Esophagus squamous epithelium (tissue), 5 donors: ENCODE measurements around the gene RXFP1. TPM values are rescaled to one million over a fixed set of nuclear protein-coding genes. Genes with fewer than 3 reads are reported as not detected.

Experiments
- DNase-seq: peaks from one replicate; lab custom pipeline; 2025; lab: John Stamatoyannopoulos, UW
- H3K27ac ChIP-seq, 4 donors: fragments of 200-600 bp; sonication (generic); one replicate each; pipeline ENCODE4 v1.5.1; 2016 to 2019; ENCODE audit warnings: mild to moderate bottlenecking in 1 of 4
- H3K27me3 ChIP-seq, 4 donors: fragments of 200-600 bp; sonication (generic); 1 replicate in 3 of 4; 2 replicates in 1 of 4; pipeline versions ENCODE4 v1.5.1 to v1.6.0; 2017 to 2021; ENCODE audit warnings: antibody characterized with exemption in 1 of 4
- H3K36me3 ChIP-seq, 3 donors: fragments of 200-600 bp; sonication (generic); one replicate each; pipeline ENCODE4 v1.5.1; 2016 to 2019
- H3K4me1 ChIP-seq, 3 donors: fragments of 200-600 bp; sonication (generic); one replicate each; pipeline ENCODE4 v1.5.1; 2017 to 2019
- H3K4me3 ChIP-seq, 4 donors: fragments of 200-600 bp; sonication (generic); 1 replicate in 3 of 4; 2 replicates in 1 of 4; pipeline ENCODE4 v1.5.1; 2016 to 2019; ENCODE audit warnings: mild to moderate bottlenecking in 2 of 4, moderate library complexity in 1 of 4
- H3K9me3 ChIP-seq, 3 donors: fragments of 200-600 bp; sonication (generic); one replicate each; pipeline ENCODE4 v1.5.1; 2016 to 2019
- POLR2A ChIP-seq, 4 donors: fragments of 450-650 bp; IDR thresholded peaks; one replicate each; pipeline ENCODE4 v1.6.1; 2017; ENCODE audit warnings: antibody characterized with exemption in 4 of 4, mild to moderate bottlenecking in 4 of 4, moderate library complexity in 3 of 4
- WGBS, 2 donors: methylation state at CpG; one replicate each; pipeline ENCODE4 v1.1.5; 2018; 5-methylcytosine and 5-hydroxymethylcytosine counted together
- intact Hi-C: fragments of 100-400 bp; cut with DNase I; formaldehyde crosslinking; loops from one replicate; pipeline ENCODE4 v1.15.0; 2022
- total RNA-seq, 4 donors: library from RNA; depleted of rRNA; stranded (reverse); fragments of >200 nt; gene quantifications; one replicate each; pipeline ENCODE4 v1.1.0, GENCODE V29; 2016
- TF ChIP-seq, protein P1 (sequence below), 6 experiments: fragments of 450-650 bp in 4 of 6; fragments of 200-600 bp in 2 of 6; sonication (generic) in 2 of 6; IDR thresholded peaks; one replicate each; pipeline ENCODE4 v1.5.1; 2016 to 2019; ENCODE audit warnings: antibody characterized with exemption in 6 of 6, mild to moderate bottlenecking in 4 of 6, moderate library complexity in 4 of 6
- donor health status: DM: yes; HTN: yes; CAD: no.

Gene RXFP1
- total RNA-seq, 4 donors from 2014 or later: 0.15 to 0.19 TPM; not detected in 2

DNA sequence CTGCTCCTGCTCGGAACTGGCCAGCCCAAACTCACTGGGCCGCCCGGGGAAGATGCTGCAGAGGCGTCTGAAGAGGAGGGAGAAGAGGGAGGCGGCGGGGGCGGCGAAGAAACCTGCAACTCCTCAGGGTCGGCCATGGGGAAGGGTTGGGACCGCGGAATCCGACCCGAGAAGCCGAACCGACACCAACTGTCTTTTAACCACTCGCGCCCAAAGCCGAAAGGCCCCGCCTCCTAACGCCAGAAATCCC lies 149.9 kb downstream of the RXFP1 start, which contains the start of gene C4orf46:
C4orf46 (minus strand) TSS at position 223 of the 250 bp plus-strand sequence; CDS start at position 137, 86 bp downstream.
- Histone ChIP-seq H3K4me1 (peaks cover 10 to 26% (median 13%) of the 10 kb centered on the region in 3 donors), H3K27me3 (no peaks in the 10 kb centered on the region), H3K27ac (peak within 1 kb of the TSS; percentile 96 to 98 (median 97)), H3K9me3 (no peaks in the 10 kb centered on the region), H3K36me3 (no peaks in the 10 kb centered on the region), H3K4me3 (peak within 1 kb of the TSS; percentile 68 to 97 (median 80))
- TF ChIP-seq, protein P1, sequence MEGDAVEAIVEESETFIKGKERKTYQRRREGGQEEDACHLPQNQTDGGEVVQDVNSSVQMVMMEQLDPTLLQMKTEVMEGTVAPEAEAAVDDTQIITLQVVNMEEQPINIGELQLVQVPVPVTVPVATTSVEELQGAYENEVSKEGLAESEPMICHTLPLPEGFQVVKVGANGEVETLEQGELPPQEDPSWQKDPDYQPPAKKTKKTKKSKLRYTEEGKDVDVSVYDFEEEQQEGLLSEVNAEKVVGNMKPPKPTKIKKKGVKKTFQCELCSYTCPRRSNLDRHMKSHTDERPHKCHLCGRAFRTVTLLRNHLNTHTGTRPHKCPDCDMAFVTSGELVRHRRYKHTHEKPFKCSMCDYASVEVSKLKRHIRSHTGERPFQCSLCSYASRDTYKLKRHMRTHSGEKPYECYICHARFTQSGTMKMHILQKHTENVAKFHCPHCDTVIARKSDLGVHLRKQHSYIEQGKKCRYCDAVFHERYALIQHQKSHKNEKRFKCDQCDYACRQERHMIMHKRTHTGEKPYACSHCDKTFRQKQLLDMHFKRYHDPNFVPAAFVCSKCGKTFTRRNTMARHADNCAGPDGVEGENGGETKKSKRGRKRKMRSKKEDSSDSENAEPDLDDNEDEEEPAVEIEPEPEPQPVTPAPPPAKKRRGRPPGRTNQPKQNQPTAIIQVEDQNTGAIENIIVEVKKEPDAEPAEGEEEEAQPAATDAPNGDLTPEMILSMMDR (IDR thresholded peaks at IDR 0.05): no peak
- TF ChIP-seq POLR2A (IDR thresholded peaks at IDR 0.05): no peak
- WGBS, 2 donors: 1% methylated on average over 16 of the region's 20 CpGs; no CpG with 5 or more reads in 1 of the 2 donors
- intact Hi-C loops: no loop called here
- no peak for DNase-seq

DNA sequence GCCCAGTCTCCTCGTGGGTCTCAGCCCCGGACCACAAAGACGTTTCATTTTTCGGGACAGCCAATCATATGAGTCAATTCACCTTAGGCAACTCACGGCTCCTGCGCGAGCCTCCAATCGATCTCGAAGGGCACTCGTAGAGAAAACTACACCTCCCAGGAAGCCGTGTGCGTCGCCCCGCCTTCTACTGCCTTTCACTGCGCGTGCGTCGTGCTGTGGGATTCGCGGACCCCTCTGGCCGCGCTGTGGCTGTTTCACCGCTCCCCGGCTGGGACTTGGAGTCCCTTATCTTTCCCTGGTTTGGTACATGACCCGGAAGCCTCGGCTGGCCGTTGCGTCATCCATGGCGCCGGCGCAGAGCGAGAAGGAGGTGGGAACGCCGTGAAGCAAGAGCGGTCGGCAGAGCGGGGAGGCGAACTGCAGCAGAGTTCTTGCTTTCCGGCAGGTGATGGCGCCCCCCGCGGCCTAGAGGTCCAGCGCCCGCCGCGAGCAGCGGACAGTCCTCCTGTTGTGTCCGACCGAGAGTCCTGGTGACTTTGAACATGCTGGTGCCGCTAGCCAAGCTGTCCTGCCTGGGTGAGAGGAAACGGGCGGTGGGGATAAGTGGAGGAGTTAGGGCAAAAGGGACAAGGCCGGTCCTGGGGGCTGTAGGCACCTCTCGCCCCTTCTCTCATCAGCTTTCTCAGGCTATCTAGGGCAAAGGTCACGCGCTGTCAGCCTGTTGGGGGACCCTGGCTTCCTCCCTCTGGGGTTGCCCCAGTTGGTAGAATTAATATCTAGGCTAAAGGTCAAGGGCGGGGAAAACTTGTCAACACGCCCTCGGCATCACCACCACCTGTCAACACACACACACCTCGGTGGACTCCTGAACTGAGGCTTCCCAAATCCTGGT lies 150.5 kb downstream of the RXFP1 start, which contains the start of gene ETFDH:
ETFDH (plus strand) TSS at position 382 of the 892 bp plus-strand sequence; CDS start at position 543, 161 bp downstream.
- Histone ChIP-seq H3K27me3 (no peaks in the 10 kb centered on the region), H3K36me3 (no peaks in the 10 kb centered on the region), H3K4me1 (peaks cover 10 to 26% (median 13%) of the 10 kb centered on the region in 3 donors), H3K27ac (peak within 1 kb of the TSS; percentile 96 to 98 (median 97)), H3K4me3 (peak within 1 kb of the TSS; percentile 68 to 97 (median 80)), H3K9me3 (no peaks in the 10 kb centered on the region)
- 0% methylated on average over 14 to 21 of the region's 60 CpGs for WGBS, 2 donors
- intact Hi-C loops: no loop called here
- peak; percentile 98 for DNase-seq
- TF ChIP-seq POLR2A (IDR thresholded peaks at IDR 0.05): peak in 3 of 4 donors; percentile 58 to 88 (median 82)
- TF ChIP-seq, protein P1 (IDR thresholded peaks at IDR 0.05): peak; percentile 56 to 65 (median 60)

DNA sequence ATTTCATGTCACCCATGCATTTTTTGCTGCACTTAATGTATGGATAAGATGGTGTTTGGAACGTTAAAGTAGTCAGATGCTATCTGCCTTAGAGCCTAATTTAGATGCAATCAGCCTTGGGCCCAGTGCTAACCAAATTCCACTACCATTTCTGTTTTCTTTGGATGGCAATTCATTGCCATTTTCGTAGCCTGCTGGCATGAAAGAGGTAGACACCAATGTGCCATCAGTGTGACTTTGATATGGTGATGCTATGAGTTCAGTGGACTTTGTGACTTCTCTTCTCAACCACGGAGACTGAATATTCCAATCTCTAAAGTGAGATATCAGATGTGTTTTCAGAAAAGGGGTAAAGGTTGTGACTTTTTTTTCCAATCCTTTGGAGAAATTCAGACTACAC lies 152.0 kb downstream of the RXFP1 start:
- Histone ChIP-seq H3K27me3 (no peaks in the 10 kb centered on the region), H3K4me3 (no peak overlapping the region), H3K4me1 (peaks cover 10 to 26% (median 13%) of the 10 kb centered on the region in 3 donors), H3K36me3 (no peaks in the 10 kb centered on the region), H3K27ac (no peak overlapping the region), H3K9me3 (no peaks in the 10 kb centered on the region)
- TF ChIP-seq, protein P1 (IDR thresholded peaks at IDR 0.05): no peak
- no peak for TF ChIP-seq POLR2A (IDR thresholded peaks at IDR 0.05)
- 81 to 85% methylated on average over 3 of the region's 3 CpGs for WGBS, 2 donors
- no peak for DNase-seq
- intact Hi-C loops: no loop called here

DNA sequence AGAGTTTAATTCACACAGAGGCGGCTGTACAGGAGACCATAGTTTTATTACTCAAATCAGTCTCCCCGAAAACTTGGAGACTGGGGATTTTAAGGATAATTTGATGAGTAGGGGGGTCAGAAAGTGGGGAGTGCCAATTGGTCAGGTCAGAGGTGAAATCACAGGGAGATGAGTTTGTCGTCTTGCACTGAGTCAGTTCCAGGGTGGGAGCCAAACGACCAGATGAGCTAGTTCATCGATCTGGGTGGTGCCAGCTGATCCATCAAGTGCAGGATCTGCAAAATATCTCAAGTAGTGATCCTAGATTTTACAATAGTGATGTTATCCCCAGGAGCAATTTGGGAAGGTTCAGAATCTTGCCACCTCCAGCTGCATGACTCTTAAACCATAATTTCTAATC lies 154.4 kb downstream of the RXFP1 start:
- H3K4me1 ChIP-seq: peaks cover 5 to 16% (median 6%) of the 10 kb centered on the region in 3 donors
- H3K27me3 ChIP-seq: no peaks in the 10 kb centered on the region
- 73 to 84% methylated on average over 4 to 5 of the region's 5 CpGs for WGBS, 2 donors
- peaks cover 0 to 8% (median 0%) of the 10 kb centered on the region in 3 donors for H3K36me3 ChIP-seq
- no peak overlapping the region for H3K27ac ChIP-seq
- H3K9me3 ChIP-seq: no peaks in the 10 kb centered on the region
- DNase-seq: no peak
- intact Hi-C loops: no loop called here
- TF ChIP-seq, protein P1 (IDR thresholded peaks at IDR 0.05): no peak
- no peak overlapping the region for H3K4me3 ChIP-seq

DNA sequence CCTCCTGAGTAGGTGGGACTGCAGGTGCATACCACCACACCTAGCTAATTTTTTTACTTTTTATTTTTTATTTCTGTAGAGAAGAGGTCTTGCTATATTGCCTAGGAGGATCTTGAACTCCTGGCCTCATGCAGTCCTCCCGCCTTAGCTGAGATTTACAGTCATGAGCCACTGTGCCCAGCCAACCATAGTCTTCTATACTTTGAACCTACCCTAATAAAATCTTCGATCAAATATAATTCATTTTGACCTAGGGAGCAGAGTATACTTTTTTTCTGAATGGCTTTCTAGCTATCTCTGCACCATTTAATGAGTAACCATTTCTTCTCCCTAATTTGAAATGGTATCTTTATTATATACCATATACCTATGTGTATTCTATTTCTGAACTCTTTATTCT lies 157.1 kb downstream of the RXFP1 start:
- DNase-seq: no peak
- Histone ChIP-seq H3K4me3 (no peak overlapping the region), H3K27ac (no peak overlapping the region), H3K4me1 (peaks cover 0 to 1% (median 0%) of the 10 kb centered on the region in 3 donors), H3K9me3 (no peaks in the 10 kb centered on the region), H3K27me3 (no peaks in the 10 kb centered on the region), H3K36me3 (peaks cover 0 to 32% (median 0%) of the 10 kb centered on the region in 3 donors)
- intact Hi-C loops: no loop called here
- TF ChIP-seq POLR2A (IDR thresholded peaks at IDR 0.05): no peak
- 91 to 98% methylated on average over 2 of the region's 2 CpGs for WGBS, 2 donors
